Measurements from ENCODE around the gene S100P. TPM values are rescaled to one million over a fixed set of nuclear protein-coding genes. Genes with fewer than 3 reads are reported as not detected.

Gene S100P
- total RNA-seq (2022; extraction: Qiagen RNA extraction), result 81.1 to 187 TPM (median 178 TPM) in 5 replicates

GRCh38 chr4:6693231-6694176 lies at the start of gene S100P:
Gene S100P, plus strand, starts transcription at chr4:6693878. Its CDS starts 55 bp downstream, at chr4:6693933.

GRCh38 chr4:6709230-6710114 lies 15.8 kb downstream of the S100P start, which contains the start of gene MRFAP1L1:
Gene MRFAP1L1, minus strand, starts transcription at chr4:6709865. Its CDS starts 236 bp downstream, at chr4:6709629.

GRCh38 chr4:6716018-6716911 lies 22.6 kb downstream of the S100P start, which contains the start of gene BLOC1S4:
Gene BLOC1S4, plus strand, starts transcription at chr4:6716174. Its CDS starts 36 bp downstream, at chr4:6716210.

Other genes with a start within 250 kb of the S100P start
- 31.8 to 37.4 TPM (median 36.1 TPM) in 5 replicates for gene PPP2R2C, start 221.3 kb upstream of the S100P start, total RNA-seq (2022; extraction: Qiagen RNA extraction)
- gene MAN2B2, start 118.7 kb upstream of the S100P start, total RNA-seq (2022; extraction: Qiagen RNA extraction), result 9.3 to 10.4 TPM (median 9.8 TPM) in 5 replicates
- 276 to 288 TPM (median 276 TPM) in 5 replicates for gene MRFAP1, start 53.2 kb upstream of the S100P start, total RNA-seq (2022; extraction: Qiagen RNA extraction)
- 31.2 to 38.7 TPM (median 33.9 TPM) in 5 replicates for gene MRFAP1L1, start 16.0 kb downstream of the S100P start, total RNA-seq (2022; extraction: Qiagen RNA extraction)
- gene BLOC1S4, start 22.3 kb downstream of the S100P start, total RNA-seq (2022; extraction: Qiagen RNA extraction), result 16.2 to 22.1 TPM (median 19.7 TPM) in 5 replicates
- gene KIAA0232, start 88.8 kb downstream of the S100P start, total RNA-seq (2022; extraction: Qiagen RNA extraction), result 14.5 to 23.5 TPM (median 19.0 TPM) in 5 replicates
- gene TBC1D14, start 215.9 kb downstream of the S100P start, total RNA-seq (2022; extraction: Qiagen RNA extraction), result 37.9 to 41.2 TPM (median 39.3 TPM) in 5 replicates